HepG2 (cell line): Measurements from ENCODE around the gene BORCS5. TPM values are rescaled to one million over a fixed set of nuclear protein-coding genes. Genes with fewer than 3 reads are reported as not detected.

Experiments
- ATAC-seq: fragments of 200-7000 bp; cut with Tn5 transposase; 3 replicates; pipeline ENCODE4 v1.9.1; 2020; ENCODE audit warnings: mild to moderate bottlenecking, moderate library complexity
- BruUV-seq: library from RNA; stranded (reverse); fragments of 400-500 nt; replicated peaks from 2 replicates; lab custom pipeline; 2021; lab: Mats Ljungman, UMichigan
- CTCF ChIA-PET: fragments of 300-600 bp; formaldehyde crosslinking; extraction: SDS; loops from one replicate; lab custom pipeline; 2021; ENCODE audit warnings: low total read pairs, inconsistent platforms, low intra/inter-chr PET ratio; lab: Yijun Ruan, JAX
- POLR2A ChIA-PET: fragments of 350-600 bp; sonication (Branson Sonifier 250); formaldehyde crosslinking; loops from one replicate; lab custom pipeline; 2020; ENCODE audit warnings: antibody characterized with exemption, inconsistent platforms; lab: Yijun Ruan, JAX
- DNase-seq: peaks from one replicate; pipeline ENCODE4 v3.0.0-alpha.2; 2015; ENCODE audit warnings: low spot score
- FAIRE-seq: peaks from 3 replicates; lab custom pipeline; 2011; peaks lifted over from hg19 to GRCh38; lab: Jason Lieb, UNC
- H2AFZ ChIP-seq: one replicate; pipeline ENCODE4 v1.6.1; 2011; ENCODE audit warnings: low read length, inconsistent platforms
- H3K27ac ChIP-seq: fragments of 300-600 bp; 3 replicates; pipeline ENCODE4 v1.8.0; 2011; ENCODE audit warnings: mixed run types, mild to moderate bottlenecking, mixed read lengths, low read length, inconsistent platforms; ENCODE audit not compliant: insufficient read depth; ENCODE audit errors: extremely low read length
- H3K27me3 ChIP-seq, 2 experiments: fragments of 200-600 bp in 1 of 2; 2 replicates in 1 of 2; 3 replicates in 1 of 2; pipeline versions ENCODE4 v1.6.0 to v1.8.0; 2011; ENCODE audit warnings: low read length in 2 of 2, mild to moderate bottlenecking in 2 of 2, moderate library complexity in 2 of 2, inconsistent platforms in 1 of 2; ENCODE audit not compliant: insufficient read depth in 2 of 2, control insufficient read depth in 1 of 2
- H3K36me3 ChIP-seq, 2 experiments: fragments of 200-600 bp in 1 of 2; replicated peaks in 1 of 2; 2 replicates in 1 of 2; 3 replicates in 1 of 2; pipeline versions ENCODE4 v1.5.1 to v1.8.0; 2011; ENCODE audit warnings: low read length in 2 of 2, inconsistent platforms in 1 of 2; ENCODE audit not compliant: insufficient read depth in 2 of 2, control insufficient read depth in 1 of 2
- H3K4me1 ChIP-seq: 2 replicates; pipeline ENCODE4 v1.5.1; 2012; ENCODE audit warnings: low read length, inconsistent platforms; ENCODE audit not compliant: insufficient read depth
- H3K4me2 ChIP-seq: 2 replicates; pipeline ENCODE4 v1.6.0; 2011; ENCODE audit warnings: low read depth, low read length, inconsistent platforms
- H3K4me3 ChIP-seq, 3 experiments: fragments of 200-600 bp in 1 of 3; sonication (generic), shearing (Covaris generic) in 1 of 3; replicated peaks in 1 of 3; 2 replicates each; pipeline ENCODE4 v1.5.1; 2011 to 2016; ENCODE audit warnings: low read length in 3 of 3, inconsistent platforms in 2 of 3, low read depth in 2 of 3, mild to moderate bottlenecking in 2 of 3, control low read depth in 1 of 3, mixed read lengths in 1 of 3; ENCODE audit not compliant: insufficient read depth in 1 of 3
- H3K79me2 ChIP-seq: one replicate; pipeline ENCODE4 v1.6.1; 2011; ENCODE audit warnings: low read length, inconsistent platforms; ENCODE audit not compliant: insufficient read depth
- H3K9ac ChIP-seq: 2 replicates; pipeline ENCODE4 v1.6.0; 2011; ENCODE audit warnings: mild to moderate bottlenecking, low read depth, low read length, inconsistent platforms; ENCODE audit not compliant: insufficient read depth
- H3K9me3 ChIP-seq: 2 replicates; pipeline ENCODE4 v1.5.1; 2012; ENCODE audit warnings: mild to moderate bottlenecking, low read length
- H4K20me1 ChIP-seq: 2 replicates; pipeline ENCODE4 v1.6.0; 2011; ENCODE audit warnings: inconsistent platforms, mild to moderate bottlenecking, low read length, moderate library complexity; ENCODE audit not compliant: insufficient read depth
- GLI4 ChIP-seq: sonication (generic); formaldehyde crosslinking; IDR thresholded peaks from 2 replicates; pipeline ENCODE4 v1.5.1; 2020; ENCODE audit warnings: missing genetic modification reagents, mild to moderate bottlenecking, moderate library complexity, borderline replicate concordance
- GPN1 ChIP-seq: sonication (generic); formaldehyde crosslinking; IDR thresholded peaks from 2 replicates; pipeline ENCODE4 v1.5.1; 2020; ENCODE audit warnings: missing genetic modification reagents, borderline replicate concordance
- HDAC2 ChIP-seq: sonication (generic); formaldehyde crosslinking; IDR thresholded peaks from 2 replicates; pipeline ENCODE4 v1.4.0; 2020; ENCODE audit warnings: missing genetic modification reagents
- MAFF ChIP-seq: IDR thresholded peaks from 2 replicates; pipeline ENCODE4 v1.6.1; 2011; ENCODE audit warnings: low read depth, low read length, improper control_type of control experiment
- MAFK ChIP-seq, 2 experiments: IDR thresholded peaks in 1 of 2; conservative IDR thresholded peaks in 1 of 2; 2 replicates each; pipeline ENCODE4 v1.6.1; 2011; ENCODE audit warnings: improper control_type of control experiment in 2 of 2, low read length in 2 of 2
- PHF20 ChIP-seq: sonication (generic); formaldehyde crosslinking; IDR thresholded peaks from 2 replicates; pipeline ENCODE4 v1.5.0; 2020; ENCODE audit warnings: mild to moderate bottlenecking, missing genetic modification reagents
- PLRG1 ChIP-seq: fragments of 450-650 bp; conservative IDR thresholded peaks from 2 replicates; pipeline ENCODE4 v1.6.1; 2016
- POGK ChIP-seq: sonication (generic); formaldehyde crosslinking; conservative IDR thresholded peaks from 2 replicates; pipeline ENCODE4 v1.8.0; 2022; ENCODE audit warnings: mild to moderate bottlenecking, moderate library complexity, missing genetic modification reagents
- XBP1 ChIP-seq: sonication (generic); formaldehyde crosslinking; IDR thresholded peaks from 2 replicates; pipeline ENCODE4 v1.5.0; 2020; ENCODE audit warnings: missing genetic modification reagents
- ZMAT3 ChIP-seq: sonication (generic); formaldehyde crosslinking; conservative IDR thresholded peaks from 2 replicates; pipeline ENCODE4 v1.7.0; 2021; ENCODE audit warnings: missing genetic modification reagents
- ZNF280D ChIP-seq: sonication (generic); formaldehyde crosslinking; IDR thresholded peaks from 2 replicates; pipeline ENCODE4 v1.5.1; 2020; ENCODE audit warnings: mild to moderate bottlenecking, missing genetic modification reagents
- ZNF543 ChIP-seq: sonication (generic); formaldehyde crosslinking; IDR thresholded peaks from 2 replicates; pipeline ENCODE4 v1.4.0; 2020; ENCODE audit warnings: mild to moderate bottlenecking, missing genetic modification reagents
- ZNF556 ChIP-seq: sonication (generic); formaldehyde crosslinking; IDR thresholded peaks from 2 replicates; pipeline ENCODE4 v1.4.0; 2020; ENCODE audit warnings: mild to moderate bottlenecking, missing genetic modification reagents, borderline replicate concordance
- ZNF580 ChIP-seq: IDR thresholded peaks from 2 replicates; pipeline ENCODE4 v1.6.1; 2016; ENCODE audit warnings: low read depth, borderline replicate concordance
- ZNF841 ChIP-seq: sonication (generic); formaldehyde crosslinking; IDR thresholded peaks from 2 replicates; pipeline ENCODE4 v1.8.1; 2023; ENCODE audit warnings: missing genetic modification reagents, borderline replicate concordance
- WGBS: methylation state at CpG from one replicate; pipeline ENCODE4 v1.1.6; 2017; ENCODE audit warnings: low lambda C conversion rate; 5-methylcytosine and 5-hydroxymethylcytosine counted together
- in situ Hi-C: cut with HindIII; loops from 2 replicates; pipeline ENCODE4 v1.10.0; 2017; ENCODE audit warnings: low pct_unique_long_range_greater_than_20kb; ENCODE audit not compliant: extremely low pct_ligation_motif_present
- intact Hi-C: fragments of 100-400 bp; cut with micrococcal nuclease; formaldehyde crosslinking; loops from one replicate; pipeline ENCODE4 v1.10.0; 2022; ENCODE audit not compliant: unreplicated experiment
- polyA plus RNA-seq, 8 experiments: library from polyadenylated mRNA; depleted of rRNA in 3 of 8; stranded (reverse) in 7 of 8; unstranded in 1 of 8; fragments of >200 nt; fragmentation: Illumina TruSeq in 4 of 8; extraction: Trizol in 4 of 8; gene quantifications; 2 replicates each; pipeline versions ENCODE4 v1.2.1 to v1.2.3, GENCODE V29; 2011 to 2016; ENCODE audit warnings: low read depth in 4 of 8, missing spikeins in 1 of 8, mixed read lengths in 1 of 8; ENCODE audit not compliant: insufficient read depth in 1 of 8
- total RNA-seq, 5 experiments: library from RNA; depleted of rRNA; stranded (reverse); fragments of >200 nt; fragmentation: Illumina TruSeq; extraction: Trizol; gene quantifications; 2 replicates each; pipeline ENCODE4 v1.2.3, GENCODE V29; 2016; ENCODE audit warnings: low read depth in 1 of 5

The BORCS5 gene
- total and polyA plus RNA-seq, 2 of the 13 experiments (the other 11 are each of a cell fraction or from before 2014, with no cell fraction given), result 3.9 to 4.7 TPM

GRCh38 chr12:12468575-12468974 is 111.7 kb downstream of the BORCS5 start:
- FAIRE-seq, result no peak
- no peak overlapping the region for H3K27ac ChIP-seq
- H3K4me2 ChIP-seq, result no peak overlapping the region
- peaks cover 0 to 2% of the 10 kb centered on the region in 2 experiments; a peak in 3 of 5 replicates for H3K36me3 ChIP-seq
- CTCF ChIA-PET, result no interaction called here
- H3K9me3 ChIP-seq, result no peaks in the 10 kb centered on the region
- POLR2A ChIA-PET, result no interaction called here
- DNase-seq, result no peak
- no peak overlapping the region for H3K4me3 ChIP-seq
- intact Hi-C loops, result no loop called here
- H3K79me2 ChIP-seq, result no peaks in the 10 kb centered on the region
- H4K20me1 ChIP-seq, result no peaks in the 10 kb centered on the region
- 97% methylated on average over 3 of the region's 3 CpGs for WGBS
- in situ Hi-C loops, result no loop called here
- H2AFZ ChIP-seq, result no peak overlapping the region
- H3K9ac ChIP-seq, result no peak overlapping the region
- H3K4me1 ChIP-seq, result no peaks in the 10 kb centered on the region
- no TSS peak for BruUV-seq
- no peak for ATAC-seq
- TF ChIP-seq ZNF543 (CRISPR knock-in tag) (no peak), PLRG1 (no peak), ZNF556 (CRISPR knock-in tag) (no peak), ZNF580 (CRISPR knock-in tag) (no peak), MAFF (0 out of 2 replicates have a peak, but pooled peaks have one; percentile 3), GLI4 (CRISPR knock-in tag) (no peak), MAFK (conservative IDR thresholded peaks at IDR 0.05 in 1 of 2, IDR thresholded peaks at IDR 0.05 in 1 of 2; ENCODE audit: low read length in 2 of 2) (peak in 1 of 2 experiments; percentile 54; a peak in 2 of 4 replicates)
- H3K27me3 ChIP-seq, result no peaks in the 10 kb centered on the region

GRCh38 chr12:12469386-12469785 is 112.5 kb downstream of the BORCS5 start:
- no peaks in the 10 kb centered on the region for H3K27me3 ChIP-seq
- no peak overlapping the region for H2AFZ ChIP-seq
- ChIA-PET CTCF (no interaction called here), POLR2A (no interaction called here)
- H3K79me2 ChIP-seq, result no peaks in the 10 kb centered on the region
- H3K4me3 ChIP-seq, result no peak overlapping the region
- DNase-seq (no peak), ATAC-seq (no peak), FAIRE-seq (no peak)
- H3K36me3 ChIP-seq, result peaks cover 2% of the 10 kb centered on the region in 2 experiments; a peak in 4 of 5 replicates
- no peak overlapping the region for H3K9ac ChIP-seq
- no peaks in the 10 kb centered on the region for H4K20me1 ChIP-seq
- H3K4me1 ChIP-seq, result no peaks in the 10 kb centered on the region
- WGBS, result 88% methylated on average over 7 of the region's 7 CpGs
- no TSS peak for BruUV-seq
- in situ Hi-C loops (no loop called here), intact Hi-C loops (no loop called here)
- H3K4me2 ChIP-seq, result no peak overlapping the region
- H3K9me3 ChIP-seq, result no peaks in the 10 kb centered on the region
- no peak overlapping the region for H3K27ac ChIP-seq
- no peak for TF ChIP-seq ZNF841 (CRISPR knock-in tag)
- TF ChIP-seq ZNF280D (CRISPR knock-in tag), result no peak
- TF ChIP-seq HDAC2 (CRISPR knock-in tag), result no peak
- no peak for TF ChIP-seq ZMAT3 (CRISPR knock-in tag)
- no peak for TF ChIP-seq GPN1 (CRISPR knock-in tag)
- no peak for TF ChIP-seq POGK (CRISPR knock-in tag)
- no peak for TF ChIP-seq PHF20
- TF ChIP-seq XBP1, result no peak
